A549 treated with Mapracorat at 1 μM for 4 hours (cell line): ENCODE measurements around the gene TMEM229B. TPM values are rescaled to one million over a fixed set of nuclear protein-coding genes. Genes with fewer than 3 reads are reported as not detected.

Experiments
- total RNA-seq: library from RNA; stranded (reverse); fragments of 200-300 nt; extraction: Qiagen RNA extraction; gene quantifications from 5 replicates; pipeline ENCODE4 v1.2.3, GENCODE V29; 2022

Gene TMEM229B
- 0.08 to 0.39 TPM (median 0.16 TPM) in 5 replicates for total RNA-seq

GRCh38 chr14:67487937-67488893, at the start of gene TMEM229B:
Gene TMEM229B (minus strand): TSS chr14:67488721. CDS start chr14:67473923, 14,798 bp downstream.

GRCh38 chr14:67532998-67533753, 44.7 kb upstream of the TMEM229B start, which contains the start of gene PLEKHH1:
Gene PLEKHH1 (plus strand): TSS chr14:67533290. CDS start chr14:67541868, 8,578 bp downstream.

Other genes with a start within 250 kb of the TMEM229B start
- 13.7 to 16.0 TPM (median 15.5 TPM) in 5 replicates for gene PALS1, start 247.3 kb downstream of the TMEM229B start, total RNA-seq
- 68.6 to 102 TPM (median 73.4 TPM) in 5 replicates for gene ATP6V1D, start 128.9 kb downstream of the TMEM229B start, total RNA-seq
- 224 to 339 TPM (median 231 TPM) in 5 replicates for gene EIF2S1, start 128.4 kb downstream of the TMEM229B start, total RNA-seq
- 16.7 to 21.8 TPM (median 18.4 TPM) in 5 replicates for gene PLEK2, start 76.6 kb downstream of the TMEM229B start, total RNA-seq
- gene PLEKHH1, start 44.6 kb upstream of the TMEM229B start, total RNA-seq, result 3.0 to 3.9 TPM (median 3.6 TPM) in 5 replicates
- gene PIGH, start 111.5 kb upstream of the TMEM229B start, total RNA-seq, result 14.5 to 22.5 TPM (median 18.1 TPM) in 5 replicates
- 1.6 to 2.3 TPM (median 2.2 TPM) in 5 replicates for gene ARG2, start 131.2 kb upstream of the TMEM229B start, total RNA-seq
- 86.7 to 88.1 TPM (median 87.3 TPM) in 5 replicates for gene VTI1B, start 185.9 kb upstream of the TMEM229B start, total RNA-seq
- 53.6 to 58.5 TPM (median 55.6 TPM) in 5 replicates for gene RDH11, start 207.0 kb upstream of the TMEM229B start, total RNA-seq
- not detected in 5 replicates for gene RDH12, start 213.2 kb upstream of the TMEM229B start, total RNA-seq